ENCODE measurements around the gene ABCC8.

Gene ABCC8

GRCh38 chr11:17423533-17424310, 52.9 kb downstream of the ABCC8 start:
- no peak for DNase-seq

GRCh38 chr11:17421781-17422180, 54.9 kb downstream of the ABCC8 start:
- DNase-seq, result no peak

DNA sequence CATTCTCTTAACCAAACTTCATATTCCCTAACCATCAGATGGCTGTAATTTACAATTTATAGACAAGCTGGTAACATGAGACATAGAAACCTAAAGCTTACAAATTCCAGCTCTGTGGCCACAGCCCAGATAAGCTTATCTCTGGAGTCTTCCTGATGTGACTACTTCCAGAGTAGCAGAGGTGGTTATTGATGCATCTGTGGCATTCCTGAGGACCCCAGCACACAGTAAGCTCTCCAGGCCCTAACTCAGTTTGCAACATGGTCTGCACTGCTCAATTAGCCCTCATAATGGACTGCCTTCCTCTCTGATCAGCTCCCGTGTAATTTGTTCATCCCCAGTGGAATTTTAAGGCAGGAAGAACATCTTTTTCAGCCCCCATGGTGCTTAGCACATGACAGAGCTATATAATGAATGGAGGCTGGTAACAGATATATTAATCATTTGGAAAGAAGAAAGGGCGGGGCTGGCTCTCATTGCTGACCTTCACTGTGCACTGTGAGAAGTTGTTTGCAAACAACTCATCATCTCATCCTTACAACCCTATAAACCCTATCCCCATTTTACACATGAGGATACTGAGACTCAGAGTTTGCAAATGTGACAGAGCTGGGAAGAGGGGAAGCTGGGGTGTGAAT, 58.1 kb downstream of the ABCC8 start:
- no peak for DNase-seq

DNA sequence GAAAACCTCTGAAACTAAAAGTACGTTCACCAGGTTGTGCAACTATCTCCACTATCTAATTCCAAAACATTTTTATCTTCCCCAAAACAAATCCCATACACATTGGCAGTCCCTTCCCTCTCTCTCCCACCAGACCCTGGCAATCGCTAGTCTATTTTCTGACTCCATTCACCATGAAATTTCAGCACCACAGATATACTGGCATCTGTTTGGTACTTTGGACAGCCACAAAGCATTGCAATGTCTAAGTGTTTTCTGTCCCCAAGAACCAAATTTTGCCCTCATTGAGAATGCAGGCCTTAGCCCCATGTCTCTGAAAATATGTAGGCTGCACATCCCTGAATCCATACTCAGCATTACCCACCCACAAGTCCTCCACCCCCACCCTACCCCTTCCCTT, 60.2 kb downstream of the ABCC8 start:
- no peak for DNase-seq

- DNase-seq, result no peak
These were observed 61.0 kb downstream of the ABCC8 start for GRCh38 chr11:17415523-17416104.

DNA sequence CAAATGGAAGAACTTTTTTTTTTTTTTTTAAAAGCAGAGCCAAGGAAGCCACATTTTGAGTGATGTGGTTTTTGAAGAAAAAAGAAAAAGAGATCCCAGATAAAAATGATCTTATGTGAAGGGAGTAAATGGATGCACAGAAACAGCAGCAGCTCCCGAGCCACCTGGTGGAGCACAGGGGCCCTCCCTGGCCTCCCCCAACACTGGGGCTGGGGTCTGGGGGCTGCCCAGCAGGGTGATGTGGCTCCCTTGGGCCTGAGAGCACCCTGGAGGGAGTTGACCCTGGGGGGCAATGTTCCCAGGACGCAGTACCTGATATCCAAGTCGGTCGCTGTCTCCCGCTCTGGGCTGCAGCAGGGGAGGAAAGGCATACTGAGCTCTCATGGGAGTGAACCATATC, 61.7 kb downstream of the ABCC8 start:
- DNase-seq, result no peak

DNA sequence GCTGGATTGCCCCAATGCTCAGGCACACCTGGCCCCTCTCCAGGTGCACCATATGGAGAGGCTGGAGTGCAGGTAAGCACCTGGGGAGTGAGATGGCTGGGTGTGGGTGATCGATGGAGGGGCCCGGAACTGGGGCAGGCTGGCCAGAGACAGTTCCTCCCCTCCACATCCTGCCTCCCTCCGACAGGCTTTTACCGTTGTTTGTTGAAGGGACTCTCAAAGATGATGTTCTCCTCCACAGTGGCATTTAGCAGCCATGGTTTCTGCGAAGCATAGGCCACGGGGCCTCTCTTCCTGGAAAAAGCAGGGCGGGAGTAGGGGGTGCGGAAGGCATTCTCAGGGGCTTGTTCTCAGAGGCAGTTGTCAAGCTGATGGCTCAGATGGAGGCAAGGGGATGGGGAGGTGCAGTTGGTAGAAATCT, 62.3 kb downstream of the ABCC8 start:
- DNase-seq, result no peak

GRCh38 chr11:17413414-17414316, 63.0 kb downstream of the ABCC8 start:
- no peak for DNase-seq

GRCh38 chr11:17412488-17413180, 64.0 kb downstream of the ABCC8 start:
- DNase-seq, result no peak

DNA sequence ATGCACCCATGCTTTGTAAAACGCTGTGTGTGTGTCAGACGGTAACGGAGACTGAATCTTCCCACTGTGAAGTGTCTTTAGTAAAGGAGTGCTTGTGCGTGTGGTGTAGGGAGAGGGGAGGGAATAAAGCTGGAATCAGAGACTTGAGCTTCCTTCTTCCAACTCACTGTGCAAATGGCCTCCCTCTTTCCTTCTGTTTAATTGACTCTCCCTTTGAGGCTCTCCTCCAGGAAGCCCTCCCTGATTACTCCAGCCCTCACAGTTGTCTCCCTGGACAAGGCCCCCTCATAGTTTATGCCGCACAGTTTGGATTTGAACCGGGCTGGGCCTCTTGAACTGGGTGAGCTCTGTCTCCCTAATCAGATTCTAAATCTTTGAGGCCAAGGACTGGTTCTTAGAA, 65.2 kb downstream of the ABCC8 start:
- no peak for DNase-seq

GRCh38 chr11:17410606-17411379, 65.9 kb downstream of the ABCC8 start:
- DNase-seq, result no peak

GRCh38 chr11:17408641-17409040, 68.0 kb downstream of the ABCC8 start:
- no peak for DNase-seq

DNA sequence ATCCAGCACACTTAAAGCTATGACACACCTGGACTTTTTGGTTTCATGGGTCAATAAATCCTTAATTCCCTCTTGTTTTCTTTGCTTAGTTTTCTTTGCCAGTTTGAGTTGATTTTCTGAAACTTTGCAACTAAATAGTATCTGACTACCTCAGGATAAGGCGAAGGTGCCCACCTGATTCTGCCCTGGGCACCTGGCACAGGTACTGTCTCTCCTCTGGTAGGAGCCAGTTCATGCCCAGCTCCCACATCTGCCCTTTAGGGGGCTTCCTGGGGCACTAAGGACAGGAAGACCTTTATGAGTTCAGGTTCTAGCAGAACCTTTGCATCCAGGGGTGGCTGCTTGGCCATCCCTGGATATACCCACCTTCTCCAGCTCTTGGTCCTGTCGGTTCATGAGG, 68.6 kb downstream of the ABCC8 start:
- no peak for DNase-seq

DNA sequence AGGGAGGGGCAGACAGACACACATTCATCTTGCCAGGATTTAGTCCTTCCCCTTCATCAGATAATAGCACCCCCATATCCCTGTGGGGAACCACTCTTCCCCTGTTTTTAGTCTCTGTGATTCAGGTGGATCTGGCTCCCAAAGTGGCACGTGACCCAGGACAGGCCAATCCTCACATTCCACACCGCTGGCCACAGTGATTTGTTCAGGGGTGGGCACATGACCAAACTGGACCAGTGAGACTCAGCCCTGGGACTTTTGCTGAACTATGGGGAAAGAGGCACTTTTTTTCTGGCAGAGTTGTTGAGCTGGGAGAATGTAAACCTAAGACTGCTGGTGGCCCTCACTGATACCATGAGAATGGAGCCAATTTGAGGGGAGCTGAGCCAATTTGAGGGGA, 69.1 kb downstream of the ABCC8 start:
- no peak for DNase-seq

GRCh38 chr11:17406818-17407149, 69.9 kb downstream of the ABCC8 start:
- DNase-seq, result no peak

DNA sequence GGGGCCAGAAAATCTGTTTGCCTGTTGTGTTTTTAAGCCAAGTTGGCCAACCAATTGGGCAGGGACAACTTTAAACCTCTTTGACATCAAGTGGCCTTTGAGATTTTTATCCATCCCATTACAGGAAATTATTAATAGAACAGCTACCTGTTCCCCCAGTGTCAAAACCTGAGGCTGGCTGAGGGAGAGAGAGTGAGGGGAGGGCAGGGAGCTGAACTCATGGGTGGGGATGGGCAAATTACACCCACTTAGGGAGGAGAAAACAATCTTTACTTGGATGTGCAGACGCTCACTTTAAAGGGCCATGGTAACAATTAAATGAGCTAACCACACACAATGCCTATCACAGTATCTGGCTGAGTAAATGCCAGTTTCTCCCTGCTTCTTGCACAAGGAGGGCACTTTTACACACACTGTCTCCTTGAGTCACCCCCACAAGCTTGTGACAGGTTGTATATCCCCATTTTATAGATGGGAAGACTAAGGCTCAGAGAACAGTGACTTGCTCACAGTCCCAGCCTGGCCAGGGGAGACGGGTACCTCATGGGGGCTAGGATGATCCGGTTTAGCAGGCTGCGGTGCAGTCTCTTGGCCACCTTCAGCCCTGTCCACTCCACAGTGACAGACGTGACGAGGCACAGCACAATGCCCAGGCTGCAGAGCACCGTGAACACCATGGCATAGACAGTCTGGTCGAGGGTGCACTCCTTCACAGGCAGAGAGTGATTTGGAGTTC, 70.4 kb downstream of the ABCC8 start:
- DNase-seq, result no peak

- DNase-seq, result no peak
These were observed 71.2 kb downstream of the ABCC8 start for GRCh38 chr11:17405232-17406005.

GRCh38 chr11:17403980-17404759, 72.5 kb downstream of the ABCC8 start:
- no peak for DNase-seq

GRCh38 chr11:17402486-17402885, 74.2 kb downstream of the ABCC8 start:
- DNase-seq, result no peak

DNA sequence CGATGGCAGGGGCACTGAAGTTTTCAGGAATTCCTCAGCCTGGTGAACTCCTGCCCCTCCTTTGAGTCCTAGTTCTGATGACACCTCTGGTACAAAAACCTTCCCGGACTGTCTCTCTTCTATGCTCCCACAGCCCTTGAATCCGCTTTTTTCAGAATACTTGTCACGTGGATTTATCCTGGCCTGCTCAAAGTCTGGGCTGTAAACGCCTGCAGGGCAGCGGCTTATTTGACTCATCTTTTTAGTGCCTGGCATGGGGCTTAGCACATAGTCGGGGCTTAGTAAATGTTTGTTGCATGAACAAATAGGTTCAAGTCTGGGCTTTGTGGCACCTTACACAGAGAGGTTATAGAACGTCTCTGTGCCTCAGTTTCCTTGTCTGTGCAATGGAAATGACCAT, 74.8 kb downstream of the ABCC8 start:
- DNase-seq, result no peak

Data from hematopoietic multipotent progenitor cell treated with erythropoietin and hydrocortisone succinate and interleukin-3 and kit ligand, for 8 days (in vitro differentiated cells).